Stimulated activated CD4-positive, alpha-beta T cell treated with anti-CD3 and anti-CD28 coated beads, TNF-alpha, amount 100 ng/mL, for 48 hours (primary cell): ENCODE data around the gene SH3RF2.
"Not testable (repeated sequence)": the region's sequence is repeated elsewhere in the genome, so short reads cannot be mapped to it uniquely, and the experiment has no call there.

Source experiments
- DNase-seq, 3 donors: peaks; one replicate each; pipeline ENCODE4 v3.0.0-alpha.2; 2020; ENCODE audit warnings: low read depth in 3 of 3

The SH3RF2 gene

GRCh38 chr5:145948047-145948446, 11.7 kb downstream of the SH3RF2 start:
- DNase-seq, result no peak

GRCh38 chr5:145948921-145949320, 12.5 kb downstream of the SH3RF2 start:
- DNase-seq, result no peak

GRCh38 chr5:145949474-145949873, 13.1 kb downstream of the SH3RF2 start:
- DNase-seq, result no peak

GRCh38 chr5:145951071-145951470, 14.7 kb downstream of the SH3RF2 start:
- DNase-seq, result no peak

GRCh38 chr5:145953202-145953601, 16.8 kb downstream of the SH3RF2 start:
- no peak for DNase-seq

GRCh38 chr5:145954140-145954539, 17.8 kb downstream of the SH3RF2 start:
- DNase-seq, result not testable (repeated sequence)

GRCh38 chr5:145957388-145957787, 21.0 kb downstream of the SH3RF2 start:
- no peak for DNase-seq

- no peak for DNase-seq
Measured at GRCh38 chr5:145958436-145958835, 22.1 kb downstream of the SH3RF2 start.

GRCh38 chr5:145960166-145960565, 23.8 kb downstream of the SH3RF2 start:
- DNase-seq, result no peak

GRCh38 chr5:145960848-145961600, 24.6 kb downstream of the SH3RF2 start:
- no peak for DNase-seq

- no peak for DNase-seq
Measured at GRCh38 chr5:145962001-145962400, 25.6 kb downstream of the SH3RF2 start.

- DNase-seq, result not testable (repeated sequence)
Measured at GRCh38 chr5:145964008-145964407, 27.6 kb downstream of the SH3RF2 start.

GRCh38 chr5:145965804-145966203, 29.4 kb downstream of the SH3RF2 start:
- DNase-seq, result no peak

- DNase-seq, result no peak
Measured at GRCh38 chr5:145967296-145967695, 30.9 kb downstream of the SH3RF2 start.

GRCh38 chr5:145968970-145969713, 32.8 kb downstream of the SH3RF2 start:
- no peak for DNase-seq

GRCh38 chr5:145969714-145970092, 33.3 kb downstream of the SH3RF2 start:
- no peak for DNase-seq

- no peak for DNase-seq
Measured at GRCh38 chr5:145971108-145971507, 34.7 kb downstream of the SH3RF2 start.

GRCh38 chr5:145971701-145972100, 35.3 kb downstream of the SH3RF2 start:
- no peak for DNase-seq

- DNase-seq, result no peak
Measured at GRCh38 chr5:145975001-145975360, 38.6 kb downstream of the SH3RF2 start.

- DNase-seq, result no peak
Measured at GRCh38 chr5:145975361-145976066, 39.1 kb downstream of the SH3RF2 start.

GRCh38 chr5:145976431-145977155, 40.2 kb downstream of the SH3RF2 start:
- no peak for DNase-seq

GRCh38 chr5:145978171-145978570, 41.8 kb downstream of the SH3RF2 start:
- DNase-seq, result no peak
